Smooth muscle cell (in vitro differentiated cells): ENCODE data around the gene SDE2. TPM values are rescaled to one million over a fixed set of nuclear protein-coding genes. Genes with fewer than 3 reads are reported as not detected.

Experiments used
- DNase-seq: peaks from one replicate; lab custom pipeline; 2025; ENCODE audit not compliant: unreplicated experiment; lab: John Stamatoyannopoulos, UW
- H2AFZ ChIP-seq: fragments of 200-600 bp; sonication (generic); 2 replicates; pipeline ENCODE4 v1.6.0; 2016; ENCODE audit warnings: antibody characterized with exemption, low read depth, mild to moderate bottlenecking
- H3F3A ChIP-seq: fragments of 200-600 bp; sonication (generic); 2 replicates; pipeline ENCODE4 v1.6.0; 2017; ENCODE audit warnings: antibody characterized with exemption, low read depth
- H3K27ac ChIP-seq: fragments of 200-600 bp; sonication (generic); 2 replicates; pipeline ENCODE4 v1.5.1; 2016; ENCODE audit warnings: low read depth, mild to moderate bottlenecking
- H3K27me3 ChIP-seq: fragments of 200-600 bp; sonication (generic); 2 replicates; pipeline ENCODE4 v1.6.1; 2016; ENCODE audit warnings: low read depth, mild to moderate bottlenecking
- H3K36me3 ChIP-seq: fragments of 200-600 bp; sonication (generic); 2 replicates; pipeline ENCODE4 v1.5.1; 2016; ENCODE audit warnings: low read depth
- H3K4me1 ChIP-seq: fragments of 200-600 bp; sonication (generic); 2 replicates; pipeline ENCODE4 v1.5.1; 2016; ENCODE audit warnings: low read depth
- H3K4me2 ChIP-seq: fragments of 200-600 bp; sonication (generic); 2 replicates; pipeline ENCODE4 v1.6.0; 2016; ENCODE audit warnings: mild to moderate bottlenecking
- H3K4me3 ChIP-seq: fragments of 200-600 bp; sonication (generic); 2 replicates; pipeline ENCODE4 v1.5.1; 2016; ENCODE audit warnings: mild to moderate bottlenecking
- H3K79me2 ChIP-seq: fragments of 200-600 bp; sonication (generic); 2 replicates; pipeline ENCODE4 v1.6.0; 2016; ENCODE audit warnings: low read depth, mild to moderate bottlenecking
- H3K9ac ChIP-seq: fragments of 200-600 bp; sonication (generic); 2 replicates; pipeline ENCODE4 v1.6.0; 2016; ENCODE audit warnings: low read depth
- H3K9me3 ChIP-seq: fragments of 200-600 bp; sonication (generic); replicated peaks from 2 replicates; pipeline ENCODE4 v1.5.1; 2016; ENCODE audit warnings: low read depth
- H4K20me1 ChIP-seq: fragments of 200-600 bp; sonication (generic); 2 replicates; pipeline ENCODE4 v1.6.0; 2016; ENCODE audit warnings: low read depth
- WGBS: methylation state at CpG from one replicate; pipeline ENCODE4 v1.1.7; 2016; ENCODE audit warnings: low lambda C conversion rate; 5-methylcytosine and 5-hydroxymethylcytosine counted together
- polyA plus RNA-seq: library from polyadenylated mRNA; unstranded; fragments of >200 nt; fragmentation: Nextera tagmentation; extraction: Ambion mirVana; gene quantifications from 2 replicates; pipeline ENCODE4 v1.2.1, GENCODE V29; 2016
- total RNA-seq: library from RNA; depleted of rRNA; stranded (reverse); fragments of >200 nt; gene quantifications from 2 replicates; pipeline ENCODE4 v1.2.3, GENCODE V29; 2014
- TF ChIP-seq, protein P1 (sequence below): fragments of 200-600 bp; sonication (generic); IDR thresholded peaks from 2 replicates; pipeline ENCODE4 v1.5.1; 2017; ENCODE audit warnings: borderline replicate concordance, mild to moderate bottlenecking, antibody characterized with exemption; ENCODE audit not compliant: insufficient read depth, poor library complexity, severe bottlenecking

The SDE2 gene
- total and polyA plus RNA-seq, 2 experiments from 2014 or later = 20.2 to 30.5 TPM

DNA sequence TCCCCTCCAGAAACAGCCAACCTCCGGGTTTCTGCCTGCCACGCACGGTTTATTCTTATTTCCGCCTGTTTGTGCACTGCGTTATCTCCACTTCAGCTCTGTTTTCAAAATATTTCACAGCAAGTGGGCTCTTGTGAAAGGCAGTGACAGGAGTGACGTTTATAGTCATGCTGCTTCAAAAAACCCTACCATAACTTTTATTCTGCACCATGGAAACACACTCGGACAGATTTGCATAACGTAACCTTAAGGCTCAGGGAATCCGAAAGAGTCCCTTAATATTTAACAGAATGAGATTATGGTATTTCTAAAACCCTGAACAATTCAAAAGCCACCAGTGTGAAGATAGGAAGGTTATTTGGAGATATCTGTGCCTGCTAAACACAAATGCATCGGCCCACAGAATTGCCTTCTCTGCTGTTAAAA lies 782 bp upstream of the SDE2 start:
- Histone ChIP-seq H4K20me1 (peaks cover 13% of the 10 kb centered on the region), H3K36me3 (no peaks in the 10 kb centered on the region), H3K27ac (peak overlapping the region; percentile 90), H3F3A (peaks cover 3% of the 10 kb centered on the region), H3K27me3 (no peaks in the 10 kb centered on the region), H3K9ac (peak overlapping the region; percentile 83), H3K4me3 (peak overlapping the region; percentile 89), H2AFZ (peak overlapping the region; percentile 28), H3K4me2 (peak overlapping the region; percentile 89), H3K4me1 (peaks cover 34% of the 10 kb centered on the region), H3K9me3 (no peaks in the 10 kb centered on the region), H3K79me2 (peaks cover 42% of the 10 kb centered on the region)
- TF ChIP-seq, protein P1, sequence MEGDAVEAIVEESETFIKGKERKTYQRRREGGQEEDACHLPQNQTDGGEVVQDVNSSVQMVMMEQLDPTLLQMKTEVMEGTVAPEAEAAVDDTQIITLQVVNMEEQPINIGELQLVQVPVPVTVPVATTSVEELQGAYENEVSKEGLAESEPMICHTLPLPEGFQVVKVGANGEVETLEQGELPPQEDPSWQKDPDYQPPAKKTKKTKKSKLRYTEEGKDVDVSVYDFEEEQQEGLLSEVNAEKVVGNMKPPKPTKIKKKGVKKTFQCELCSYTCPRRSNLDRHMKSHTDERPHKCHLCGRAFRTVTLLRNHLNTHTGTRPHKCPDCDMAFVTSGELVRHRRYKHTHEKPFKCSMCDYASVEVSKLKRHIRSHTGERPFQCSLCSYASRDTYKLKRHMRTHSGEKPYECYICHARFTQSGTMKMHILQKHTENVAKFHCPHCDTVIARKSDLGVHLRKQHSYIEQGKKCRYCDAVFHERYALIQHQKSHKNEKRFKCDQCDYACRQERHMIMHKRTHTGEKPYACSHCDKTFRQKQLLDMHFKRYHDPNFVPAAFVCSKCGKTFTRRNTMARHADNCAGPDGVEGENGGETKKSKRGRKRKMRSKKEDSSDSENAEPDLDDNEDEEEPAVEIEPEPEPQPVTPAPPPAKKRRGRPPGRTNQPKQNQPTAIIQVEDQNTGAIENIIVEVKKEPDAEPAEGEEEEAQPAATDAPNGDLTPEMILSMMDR = no peak
- 33% methylated on average over 10 of the region's 10 CpGs for WGBS
- no peak for DNase-seq

DNA sequence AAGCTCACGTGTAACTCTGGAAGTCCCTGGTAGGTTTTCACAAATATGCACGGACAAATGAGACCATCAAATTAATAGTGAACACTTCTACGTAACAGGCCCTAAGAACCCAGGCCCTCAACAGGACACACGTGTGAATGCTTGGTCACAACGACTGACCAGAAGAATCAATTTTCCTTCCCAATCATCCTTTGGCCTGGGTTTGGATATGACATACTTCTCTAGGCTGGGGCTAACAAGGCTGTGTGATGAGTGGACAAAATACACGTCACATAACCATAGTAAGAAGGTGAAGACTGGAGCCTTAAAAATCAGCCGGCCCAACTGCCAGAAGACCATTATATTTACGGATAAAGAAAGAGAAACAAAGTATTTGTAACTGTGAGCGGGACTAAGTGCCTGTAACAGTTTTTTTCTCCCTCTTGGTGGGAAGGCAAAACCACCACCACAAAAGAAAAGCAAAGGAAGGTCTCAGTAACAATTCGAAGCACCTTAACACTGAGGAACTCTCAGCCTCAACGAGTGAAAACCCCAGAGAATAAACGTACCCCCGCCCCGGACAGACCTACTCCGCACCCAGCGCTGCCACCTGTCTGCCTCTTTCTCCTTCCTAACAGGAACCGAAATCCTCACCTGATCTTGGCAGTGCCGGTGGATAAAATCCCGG lies 450 bp downstream of the SDE2 start:
- Histone ChIP-seq H3K79me2 (peaks cover 54% of the 10 kb centered on the region), H3K27ac (peak overlapping the region; percentile 83), H3K4me1 (peaks cover 34% of the 10 kb centered on the region), H3K36me3 (peaks cover 4% of the 10 kb centered on the region), H3K9ac (peak overlapping the region; percentile 97), H3F3A (peaks cover 3% of the 10 kb centered on the region), H3K9me3 (no peaks in the 10 kb centered on the region), H2AFZ (peak overlapping the region; percentile 53), H3K4me2 (peak overlapping the region; percentile 94), H4K20me1 (peaks cover 21% of the 10 kb centered on the region), H3K4me3 (peak overlapping the region; percentile 89), H3K27me3 (no peaks in the 10 kb centered on the region)
- WGBS = 2% methylated on average over 19 of the region's 19 CpGs
- TF ChIP-seq, protein P1 = no peak
- no peak for DNase-seq

DNA sequence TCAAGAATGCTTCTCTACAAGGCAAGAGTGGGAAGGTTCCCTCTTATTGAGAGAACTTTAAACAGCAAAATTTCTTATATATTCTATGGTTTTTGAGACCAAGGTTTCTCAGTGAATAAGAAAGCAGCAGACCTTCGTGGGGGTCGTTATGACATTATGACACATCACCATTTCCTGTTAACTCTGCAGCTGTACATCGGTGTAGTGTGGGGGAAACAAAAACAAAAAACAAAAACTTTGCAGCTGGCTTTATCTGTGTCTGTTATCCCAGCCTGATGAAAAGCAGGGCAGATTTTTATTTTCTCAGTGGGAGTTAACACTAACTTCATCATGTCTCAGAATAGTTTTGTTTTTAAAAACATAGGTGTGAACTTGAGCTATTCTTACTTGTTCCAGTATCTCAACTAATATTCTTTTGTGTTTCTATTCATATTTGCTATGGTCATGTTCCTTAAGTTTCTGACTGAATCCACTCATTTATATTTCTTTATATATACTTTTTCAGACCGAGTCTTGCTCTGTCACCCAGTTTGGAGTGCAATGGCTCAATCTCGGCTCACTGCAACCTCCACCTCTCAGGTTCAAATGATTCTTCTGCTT lies 2.1 kb downstream of the SDE2 start:
- Histone ChIP-seq H4K20me1 (peaks cover 21% of the 10 kb centered on the region), H3K27ac (peak overlapping the region; percentile 83), H3K4me2 (peak overlapping the region; percentile 94), H3F3A (peaks cover 3% of the 10 kb centered on the region), H3K4me3 (no peak overlapping the region), H3K27me3 (no peaks in the 10 kb centered on the region), H3K4me1 (peaks cover 25% of the 10 kb centered on the region), H3K79me2 (peaks cover 57% of the 10 kb centered on the region), H3K36me3 (peaks cover 14% of the 10 kb centered on the region), H3K9me3 (no peaks in the 10 kb centered on the region), H2AFZ (no peak overlapping the region), H3K9ac (no peak overlapping the region)
- TF ChIP-seq, protein P1 = no peak
- 46% methylated on average over 5 of the region's 5 CpGs for WGBS
- DNase-seq = no peak
